ENCODE data around the gene PAEP. TPM values are rescaled to one million over a fixed set of nuclear protein-coding genes. Genes with fewer than 3 reads are reported as not detected.
"Not testable (repeated sequence)": the region's sequence is repeated elsewhere in the genome, so short reads cannot be mapped to it uniquely, and the experiment has no call there.

Gene PAEP
- not detected in 2 replicates for total RNA-seq

DNA sequence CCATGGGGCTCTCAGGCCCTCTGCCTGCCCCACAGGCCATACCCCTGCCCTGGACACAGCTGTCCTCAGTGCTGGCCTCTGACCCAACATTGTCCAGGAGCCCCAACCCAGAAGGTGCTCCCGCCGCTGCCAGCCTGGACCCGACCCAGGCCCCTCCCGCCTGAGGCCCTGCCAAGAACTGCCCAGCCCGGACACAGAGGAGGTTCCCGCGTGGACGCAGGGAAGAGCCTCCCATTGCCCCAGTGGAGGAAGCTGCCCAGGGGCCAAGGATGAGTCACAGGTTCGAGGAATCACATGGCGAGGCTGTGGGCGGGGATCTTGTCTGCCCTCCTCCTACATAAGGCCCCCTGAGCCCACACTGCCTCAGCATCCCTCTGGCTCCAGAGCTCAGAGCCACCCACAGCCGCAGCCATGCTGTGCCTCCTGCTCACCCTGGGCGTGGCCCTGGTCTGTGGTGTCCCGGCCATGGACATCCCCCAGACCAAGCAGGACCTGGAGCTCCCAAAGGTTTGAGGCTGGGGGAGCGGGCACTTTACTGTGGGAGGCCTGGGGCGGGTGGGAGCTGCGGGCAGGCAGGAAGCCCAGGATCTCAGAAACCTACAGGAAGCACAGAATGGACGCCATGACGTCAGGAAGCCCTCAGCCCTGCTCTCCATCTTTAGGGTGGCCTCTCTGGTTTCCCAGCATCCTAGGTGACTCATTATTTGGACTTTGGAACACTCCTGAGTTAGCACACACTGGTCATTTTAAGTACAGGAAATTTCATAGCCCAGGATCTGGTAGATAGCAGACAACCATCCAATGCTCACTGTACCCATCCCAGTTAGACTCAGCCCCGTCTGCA is at the start of gene PAEP:
TSS of gene PAEP (plus strand) at position 366 of the 844 bp plus-strand sequence.
- no peak for DNase-seq (ENCODE audit: low read depth)

DNA sequence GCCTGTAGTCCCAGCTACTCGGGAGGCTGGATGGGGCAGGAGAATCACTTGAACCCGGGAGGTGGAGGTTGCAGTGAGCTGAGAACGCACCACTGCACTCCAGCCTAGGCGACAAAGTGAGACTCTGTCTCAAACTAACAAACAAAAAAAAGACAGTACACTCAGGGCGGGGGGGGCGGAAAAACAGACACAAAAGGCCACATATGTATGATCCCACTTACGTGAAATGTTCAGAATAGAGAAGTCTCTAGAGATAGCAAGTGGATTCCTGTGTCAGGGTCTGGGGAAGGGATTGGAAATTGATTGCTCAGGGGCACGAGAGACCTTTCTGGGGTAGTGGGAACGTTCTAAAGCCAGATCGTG is 49.3 kb upstream of the PAEP start:
- no peak for DNase-seq (ENCODE audit: low read depth)

- DNase-seq (ENCODE audit: low read depth), result no peak
These were observed 48.7 kb upstream of the PAEP start for GRCh38 chr9:135512904-135513303.

GRCh38 chr9:135513351-135513846 is 48.2 kb upstream of the PAEP start:
- no peak for DNase-seq (ENCODE audit: low read depth)

DNA sequence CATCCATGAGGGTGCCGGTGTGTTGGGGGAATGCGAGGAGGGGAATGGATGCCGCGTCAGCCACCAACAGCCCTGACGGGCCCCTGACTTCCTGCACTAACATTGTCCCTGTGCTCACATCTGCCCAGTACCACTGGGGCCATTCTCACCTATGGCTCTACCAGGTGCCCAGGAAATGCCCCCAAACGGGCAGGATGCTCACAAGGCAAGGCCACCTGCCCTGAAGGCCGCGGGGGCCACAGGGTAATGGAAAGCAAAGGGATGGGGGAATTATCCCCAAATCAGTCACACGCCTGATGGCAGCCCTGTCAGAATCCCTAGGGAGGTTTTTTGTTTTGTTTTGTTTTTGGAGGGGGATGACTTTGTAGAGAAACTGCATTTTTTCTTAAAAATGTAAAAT is 47.6 kb upstream of the PAEP start:
- not testable (repeated sequence) for DNase-seq (ENCODE audit: low read depth)

- DNase-seq (ENCODE audit: low read depth), result no peak
These were observed 47.0 kb upstream of the PAEP start for GRCh38 chr9:135514342-135515082.

- no peak for DNase-seq (ENCODE audit: low read depth)
These were observed 46.2 kb upstream of the PAEP start for GRCh38 chr9:135515083-135515951.

DNA sequence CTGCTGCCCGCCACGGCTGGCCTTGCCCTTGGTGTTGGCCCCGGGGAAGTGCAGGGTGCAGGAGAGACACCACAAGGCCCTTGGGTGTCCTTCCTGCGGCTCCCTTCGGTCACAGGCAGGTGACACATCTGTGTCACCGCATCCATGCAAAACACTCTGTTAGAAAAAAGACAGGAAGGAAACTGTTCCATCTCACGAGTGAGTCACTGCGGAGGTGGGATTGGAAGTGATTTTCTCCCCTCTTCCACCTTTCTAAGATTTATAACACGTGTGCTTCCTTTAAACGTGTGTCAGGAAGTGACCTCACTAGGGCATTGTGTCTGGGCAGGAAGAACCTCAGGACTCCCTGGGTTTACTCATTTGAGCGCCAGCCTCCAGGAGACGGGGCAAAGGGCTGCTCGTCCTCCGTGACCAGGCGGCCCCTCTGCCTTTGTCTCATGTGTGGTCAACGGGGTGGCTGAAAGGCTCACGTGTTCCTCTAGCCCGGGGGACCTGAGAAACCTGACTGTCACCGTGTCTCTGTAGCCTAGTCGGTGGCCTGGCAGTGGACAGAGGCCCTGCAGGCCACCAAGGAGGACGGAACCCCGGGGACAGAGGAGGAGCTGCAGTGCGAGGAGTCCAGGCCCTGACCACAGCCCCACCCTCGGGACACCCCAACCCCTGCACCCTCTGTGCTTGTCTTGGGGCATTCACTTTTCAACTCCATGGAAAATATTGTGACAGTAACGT is 45.3 kb upstream of the PAEP start:
- DNase-seq (ENCODE audit: low read depth), result no peak

GRCh38 chr9:135517407-135517822 is 44.1 kb upstream of the PAEP start:
- DNase-seq (ENCODE audit: low read depth), result no peak

DNA sequence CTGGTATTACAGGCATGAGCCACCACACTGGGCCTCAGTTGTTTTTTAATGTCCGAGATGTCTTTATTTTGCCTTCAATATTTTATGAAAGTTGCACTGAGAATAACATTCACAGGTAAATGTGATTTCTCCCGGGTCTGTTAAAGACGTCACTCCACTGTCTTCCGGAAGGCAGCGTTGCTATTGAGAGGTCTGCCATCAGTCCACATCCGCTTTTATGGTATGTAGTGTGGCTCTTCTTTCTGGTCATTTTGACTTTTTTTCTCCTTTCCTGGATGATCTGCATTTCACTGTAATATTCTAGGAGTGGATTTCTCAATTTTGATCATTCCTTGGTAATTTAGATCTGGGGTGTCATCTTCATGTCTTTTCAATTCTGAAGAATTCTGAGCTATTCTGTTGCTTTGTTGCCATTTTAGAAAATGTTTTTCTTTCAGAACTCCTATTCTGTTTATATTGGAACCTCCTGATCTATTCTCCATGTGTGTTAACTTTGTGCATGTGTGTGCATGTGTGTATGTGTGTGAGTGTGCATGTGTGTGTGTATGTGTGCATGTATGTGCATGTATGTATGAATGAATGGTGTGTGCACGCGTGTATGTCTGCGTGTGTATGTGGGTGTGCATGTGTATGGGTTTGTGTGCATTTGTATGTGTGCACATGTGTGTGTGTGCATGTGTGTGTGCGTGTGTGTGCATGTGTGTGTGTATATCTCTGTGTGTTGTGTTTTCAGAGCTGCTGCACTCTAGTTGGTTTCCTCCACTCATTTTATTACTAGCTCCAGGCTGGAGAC is 42.2 kb upstream of the PAEP start:
- DNase-seq (ENCODE audit: low read depth), result no peak

- no peak for DNase-seq (ENCODE audit: low read depth)
These were observed 40.5 kb upstream of the PAEP start, which contains the start of gene LCN1 for GRCh38 chr9:135520916-135521607. Gene LCN1, plus strand, starts transcription at chr9:135521440. Its CDS starts 58 bp downstream, at chr9:135521498.

- DNase-seq (ENCODE audit: low read depth), result no peak
These were observed 39.9 kb upstream of the PAEP start for GRCh38 chr9:135521608-135522095.

- DNase-seq (ENCODE audit: low read depth), result no peak
These were observed 39.2 kb upstream of the PAEP start for GRCh38 chr9:135522137-135522877.

GRCh38 chr9:135522931-135523330 is 38.6 kb upstream of the PAEP start:
- no peak for DNase-seq (ENCODE audit: low read depth)

DNA sequence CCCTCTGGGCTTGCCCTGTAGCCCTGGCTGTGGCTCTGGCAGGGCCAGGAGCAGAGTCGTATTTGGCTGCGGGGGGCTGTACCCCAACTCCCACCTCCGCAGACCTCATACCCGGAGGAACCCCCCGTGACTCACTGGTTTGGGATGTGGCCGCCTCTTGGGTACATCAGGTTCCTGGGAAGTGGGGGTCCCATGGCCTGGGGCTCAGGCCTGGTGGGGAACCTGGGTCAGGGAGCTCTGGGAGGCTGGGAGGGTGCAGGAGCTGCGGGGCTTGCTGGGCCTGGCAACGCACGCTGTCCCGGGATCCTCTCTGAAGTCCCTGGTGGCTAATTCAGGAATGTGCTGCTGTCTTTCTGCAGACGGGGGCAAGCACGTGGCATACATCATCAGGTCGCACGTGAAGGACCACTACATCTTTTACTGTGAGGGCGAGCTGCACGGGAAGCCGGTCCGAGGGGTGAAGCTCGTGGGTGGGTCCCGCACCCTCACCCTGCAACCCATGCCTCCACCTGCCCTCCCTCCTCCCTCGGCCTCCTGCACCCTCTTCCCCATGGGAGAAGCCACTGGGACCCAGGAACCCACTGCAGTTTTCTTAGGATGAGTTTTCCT is 37.9 kb upstream of the PAEP start:
- no peak for DNase-seq (ENCODE audit: low read depth)

DNA sequence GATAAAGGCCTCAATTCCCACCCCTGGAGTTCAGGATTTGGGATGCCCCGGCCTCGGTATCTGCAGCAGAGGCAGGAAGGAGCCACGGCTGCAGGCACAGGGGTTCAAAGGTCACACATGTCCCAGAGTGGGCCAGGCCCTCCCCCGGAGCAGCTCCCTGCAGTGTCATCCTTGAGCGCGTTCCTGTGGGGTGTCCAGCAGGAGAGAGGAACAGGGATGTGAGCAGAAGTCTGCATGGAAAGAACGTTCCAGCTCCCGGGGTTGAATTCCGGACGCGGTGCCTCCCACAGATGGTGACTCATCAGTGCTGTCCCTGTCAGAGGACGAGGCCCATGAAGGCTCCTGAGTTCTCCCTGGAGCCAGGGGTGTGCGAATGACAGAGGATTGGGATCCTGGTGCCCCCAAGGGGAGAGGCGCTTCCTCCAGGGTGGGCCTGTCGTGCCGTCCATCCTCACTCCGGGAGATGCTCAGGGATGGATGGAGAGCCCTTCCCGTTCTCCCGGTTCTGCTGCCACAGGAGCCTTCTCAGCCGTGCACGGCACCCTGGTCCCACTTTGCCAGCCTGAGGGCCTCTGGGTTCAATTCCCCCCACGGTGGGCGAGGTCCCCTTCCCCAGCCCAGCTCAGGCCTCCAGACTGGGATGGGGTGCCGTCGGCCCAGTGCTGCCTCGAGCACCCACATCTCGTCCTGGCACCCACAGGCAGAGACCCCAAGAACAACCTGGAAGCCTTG is 37.3 kb upstream of the PAEP start:
- DNase-seq (ENCODE audit: low read depth), result no peak

DNA sequence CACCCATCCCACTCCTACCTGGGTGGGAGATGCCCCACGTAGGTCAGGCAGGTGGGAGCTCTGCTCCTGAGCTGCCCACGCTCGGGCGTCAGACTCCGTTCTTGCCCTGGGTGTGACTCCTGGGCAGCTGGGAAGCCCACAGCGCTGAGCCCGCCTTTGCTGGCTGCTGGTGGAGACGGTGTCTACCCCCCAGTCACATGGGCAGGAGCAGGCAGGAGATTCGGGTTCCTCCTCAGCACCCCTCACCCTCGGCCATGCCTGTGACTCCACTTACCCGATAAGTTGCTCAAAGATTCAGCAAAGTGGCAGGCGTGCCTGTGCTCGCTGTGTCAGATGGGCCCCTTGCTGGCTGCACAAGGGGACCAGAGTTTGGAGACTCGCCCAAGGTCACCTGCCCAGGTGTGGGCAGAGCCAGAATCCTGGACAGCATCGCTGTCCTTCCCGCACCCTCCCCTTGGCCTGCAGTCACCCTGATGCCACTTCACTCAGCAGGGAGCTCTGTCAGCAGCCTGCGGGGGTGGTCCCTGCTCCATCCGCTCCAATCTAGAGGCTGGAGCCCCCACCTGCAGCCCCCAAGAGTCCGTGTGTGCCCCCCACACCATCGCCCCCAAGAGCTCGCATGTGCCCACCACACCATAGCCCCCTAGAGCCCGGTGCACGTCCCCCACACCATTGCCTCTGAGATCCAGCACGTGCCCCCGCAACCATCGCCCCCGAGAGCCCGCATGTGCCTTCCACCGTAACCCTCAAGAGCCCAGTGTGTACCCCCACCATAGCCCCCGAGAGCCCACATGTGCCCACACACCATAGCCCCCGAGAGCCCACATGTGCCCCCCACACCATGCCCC is 36.1 kb upstream of the PAEP start:
- no peak for DNase-seq (ENCODE audit: low read depth)

All from renal cortical epithelial cell (primary cell).